ENCODE results near the gene SLC23A3.

SLC23A3 gene

DNA sequence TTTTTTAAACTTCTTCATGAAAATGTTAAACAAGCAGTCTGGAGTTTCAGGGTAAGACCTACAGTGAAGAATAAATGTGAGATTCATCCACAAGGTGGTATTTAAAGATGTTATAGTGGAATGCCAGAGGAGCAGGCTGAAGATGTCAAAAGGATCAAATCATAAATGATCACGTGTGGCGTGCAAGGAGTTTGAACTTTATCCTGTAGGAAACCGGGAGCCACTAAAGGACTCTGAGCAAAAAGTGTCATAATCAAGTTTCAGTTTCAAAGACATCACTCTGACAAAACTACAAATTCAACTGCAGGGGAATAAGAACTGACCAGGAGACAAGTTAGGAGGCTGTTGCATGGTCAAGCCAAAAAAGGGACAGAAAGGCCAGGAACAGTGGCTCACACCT is 29.1 kb downstream of the SLC23A3 start:
- no peak for DNase-seq

DNA sequence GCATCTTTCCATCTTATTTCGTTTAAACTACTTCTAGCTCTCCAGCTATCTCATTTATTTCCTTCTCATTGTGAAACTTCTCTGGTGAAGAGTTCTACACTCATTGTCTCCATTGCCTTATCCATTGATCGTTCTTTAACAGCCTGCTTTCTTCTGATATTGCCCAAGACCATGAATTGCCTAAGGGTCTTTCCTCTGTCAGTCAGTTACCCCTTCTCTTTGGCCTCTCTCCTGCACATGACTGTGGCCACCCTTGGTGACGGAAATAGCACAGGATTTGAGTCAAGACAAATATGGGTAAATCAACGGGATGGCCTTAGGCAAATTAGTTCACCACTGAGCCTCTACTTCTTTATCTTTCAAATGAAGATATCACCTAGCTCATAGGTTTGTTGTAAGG is 35.9 kb downstream of the SLC23A3 start:
- no peak for DNase-seq

GRCh38 chr2:219131744-219132143 is 38.1 kb downstream of the SLC23A3 start:
- DNase-seq: no peak

DNA sequence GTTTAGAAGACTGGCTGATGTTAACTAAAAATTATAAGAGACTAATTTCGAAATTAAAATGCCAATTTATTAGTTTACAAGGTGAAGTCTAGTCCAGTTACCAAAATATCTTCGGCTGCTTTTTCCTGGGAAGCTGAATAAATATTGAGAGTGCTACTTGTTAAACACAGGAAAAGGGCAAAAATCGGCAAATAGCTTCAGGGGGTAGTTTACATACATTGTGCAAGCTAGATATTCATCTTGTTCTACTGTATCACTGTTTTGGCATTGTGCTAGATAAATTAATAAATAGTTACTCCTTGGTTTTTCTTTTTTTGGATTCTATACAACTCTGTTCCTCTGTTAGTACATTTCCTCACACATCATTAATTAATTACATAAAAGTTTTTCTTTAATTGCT is 38.5 kb downstream of the SLC23A3 start:
- no peak for DNase-seq

- DNase-seq: no peak
These were observed 40.2 kb downstream of the SLC23A3 start for GRCh38 chr2:219129589-219129988.

DNA sequence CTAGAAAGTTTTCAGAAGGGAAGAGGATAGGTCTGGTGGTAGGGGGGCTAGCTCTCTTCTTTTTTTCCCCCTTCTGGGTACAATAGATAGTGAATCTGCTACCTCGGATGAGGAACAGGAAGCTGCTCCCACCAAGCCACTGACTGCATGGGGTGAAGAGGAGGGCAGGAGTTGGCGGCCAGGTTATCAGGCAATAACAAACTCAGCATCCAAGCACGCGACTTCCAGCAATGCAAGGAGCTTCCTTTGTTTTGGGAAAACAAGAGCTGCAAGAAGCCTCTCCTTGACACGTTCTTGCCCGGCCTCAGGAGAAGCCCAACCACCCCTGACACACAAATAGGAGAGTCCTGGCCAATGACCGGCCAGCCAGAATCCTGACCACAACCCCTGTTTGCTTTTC is 41.4 kb downstream of the SLC23A3 start:
- DNase-seq: no peak

DNA sequence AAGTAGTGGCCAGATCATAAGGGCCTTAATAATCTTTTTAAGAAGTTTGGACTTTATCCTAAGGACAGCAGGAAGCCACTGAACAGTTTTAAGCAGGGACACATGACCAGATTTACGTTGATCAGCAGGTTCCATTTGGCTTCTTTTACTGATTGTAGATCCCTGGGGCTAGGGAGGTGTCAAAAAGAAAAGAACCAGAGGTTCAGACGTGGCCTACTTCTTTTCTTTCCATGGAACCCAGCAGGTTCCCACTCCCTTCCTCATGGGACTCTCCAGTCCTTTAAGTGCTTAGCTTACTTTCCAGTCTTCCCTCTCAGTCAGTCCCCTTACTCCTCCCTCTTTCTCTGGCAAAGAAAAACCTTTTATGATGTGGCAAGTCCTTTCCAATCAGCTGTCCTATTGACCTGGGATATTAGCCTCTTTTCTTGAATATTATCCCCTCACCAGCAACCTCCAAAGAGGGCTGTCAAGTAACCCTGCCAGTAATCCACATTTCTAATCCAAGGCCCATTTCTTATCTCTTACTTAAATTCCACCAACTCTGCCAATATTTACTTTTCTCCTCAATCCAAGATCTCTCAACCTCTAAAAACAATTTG is 42.7 kb downstream of the SLC23A3 start:
- DNase-seq: no peak

GRCh38 chr2:219126555-219126954 is 43.3 kb downstream of the SLC23A3 start:
- no peak for DNase-seq

DNA sequence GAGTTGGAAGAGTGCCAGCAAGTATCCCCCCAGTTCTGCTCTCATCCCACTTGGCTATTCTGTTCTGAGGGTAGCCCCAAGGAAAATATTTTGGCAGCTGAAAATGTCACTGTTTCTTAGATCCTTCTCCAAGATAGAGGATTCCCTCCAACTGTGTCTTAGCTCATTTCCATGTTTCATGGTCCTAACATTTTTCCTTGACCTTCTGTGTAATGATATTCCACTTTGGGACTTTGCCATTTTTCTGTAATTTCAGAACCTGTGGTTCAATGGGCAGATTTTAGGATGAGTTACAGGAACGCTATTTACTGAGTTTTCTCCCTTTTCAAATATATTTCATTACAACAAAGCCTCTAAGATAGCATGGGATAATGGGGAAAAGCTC is 44.0 kb downstream of the SLC23A3 start:
- DNase-seq: no peak

DNA sequence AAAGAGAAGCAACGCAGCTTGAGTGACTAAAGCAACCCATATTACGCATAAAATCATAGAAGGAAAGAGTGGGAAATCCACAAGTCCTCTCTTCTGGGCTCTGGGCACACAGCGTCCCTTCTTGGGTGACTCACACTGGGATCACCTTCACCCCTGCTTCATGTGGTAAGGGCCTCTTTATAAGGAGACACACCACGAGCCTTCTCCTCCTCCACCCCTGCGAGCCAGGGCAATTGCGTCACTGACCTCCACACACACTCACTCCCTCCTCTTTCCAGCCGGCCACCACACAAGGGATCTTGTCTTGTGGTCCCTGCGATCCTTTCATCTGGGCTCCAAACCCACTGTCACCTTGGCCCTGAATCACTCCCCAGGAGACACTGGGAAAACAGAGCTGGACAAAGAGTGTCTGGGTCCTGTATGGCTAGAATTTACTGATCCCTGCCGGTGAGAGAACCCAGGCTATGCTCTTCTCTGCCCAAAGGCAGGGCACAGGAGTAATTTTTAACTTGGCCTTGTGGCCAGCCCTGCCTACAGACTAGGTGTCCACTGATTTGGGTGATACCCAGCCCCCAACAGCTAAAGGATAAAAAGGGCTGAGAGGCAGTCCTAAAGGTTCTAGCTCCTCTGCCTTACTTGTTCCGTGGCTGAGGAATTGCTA is 44.5 kb downstream of the SLC23A3 start:
- DNase-seq: no peak

DNA sequence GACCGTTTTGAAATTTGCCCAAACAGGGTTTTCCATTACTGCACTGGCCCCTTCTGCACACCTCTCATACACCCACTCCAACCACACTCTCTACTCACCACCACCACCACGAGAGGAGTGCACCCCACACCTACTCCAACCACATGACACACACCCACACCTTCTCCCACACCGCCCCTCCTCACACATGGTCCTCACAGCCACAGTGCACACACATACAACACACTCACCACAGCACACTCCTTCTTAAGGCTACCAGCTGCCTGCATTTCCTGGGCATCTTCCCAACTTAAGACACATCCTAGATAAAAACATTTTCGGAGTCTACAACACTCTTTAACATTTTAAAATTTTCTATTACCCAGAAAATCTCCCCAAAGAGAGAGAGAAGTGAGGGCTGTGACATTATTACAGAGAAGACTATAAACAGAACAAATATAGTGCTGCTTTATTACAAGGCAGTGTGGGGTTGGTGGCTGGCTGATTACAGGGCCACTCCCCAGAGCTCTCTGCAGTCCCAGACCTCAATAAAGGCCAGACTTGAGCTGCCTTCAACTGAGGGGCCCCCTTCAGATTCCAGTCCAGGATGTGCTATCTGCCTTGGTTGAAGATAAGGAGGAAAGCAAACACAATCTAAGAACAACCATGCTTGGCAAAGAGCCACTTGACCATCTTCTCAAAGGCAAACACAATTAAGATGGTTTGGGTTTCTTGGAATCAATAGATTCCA is 45.3 kb downstream of the SLC23A3 start:
- no peak for DNase-seq

- DNase-seq: no peak
These were observed 46.3 kb downstream of the SLC23A3 start for GRCh38 chr2:219123356-219124135.

GRCh38 chr2:219122202-219122980 is 47.4 kb downstream of the SLC23A3 start:
- DNase-seq: peak; percentile 16

DNA sequence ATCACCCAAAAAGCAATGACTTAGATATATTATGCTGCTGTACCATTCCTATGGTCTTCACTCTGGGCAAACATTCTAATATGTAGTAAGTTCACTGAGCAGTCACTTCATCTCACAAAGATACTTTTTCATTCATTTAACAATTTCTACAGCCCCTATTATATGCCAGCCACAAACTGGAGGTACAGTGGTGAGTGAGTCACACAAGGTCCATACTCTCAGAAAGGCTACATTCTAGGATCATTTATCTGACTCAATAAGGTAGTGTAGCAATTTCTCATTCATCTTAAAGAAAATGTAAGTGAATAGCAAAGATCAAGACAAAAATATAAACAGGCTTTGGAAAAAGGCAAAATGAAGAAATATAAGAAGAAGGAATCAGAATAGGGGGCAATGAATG is 49.7 kb downstream of the SLC23A3 start:
- no peak for DNase-seq

- DNase-seq: peak; percentile 27
These were observed 50.3 kb downstream of the SLC23A3 start for GRCh38 chr2:219119422-219120043.

GRCh38 chr2:219118504-219118903 is 51.3 kb downstream of the SLC23A3 start:
- no peak for DNase-seq

DNA sequence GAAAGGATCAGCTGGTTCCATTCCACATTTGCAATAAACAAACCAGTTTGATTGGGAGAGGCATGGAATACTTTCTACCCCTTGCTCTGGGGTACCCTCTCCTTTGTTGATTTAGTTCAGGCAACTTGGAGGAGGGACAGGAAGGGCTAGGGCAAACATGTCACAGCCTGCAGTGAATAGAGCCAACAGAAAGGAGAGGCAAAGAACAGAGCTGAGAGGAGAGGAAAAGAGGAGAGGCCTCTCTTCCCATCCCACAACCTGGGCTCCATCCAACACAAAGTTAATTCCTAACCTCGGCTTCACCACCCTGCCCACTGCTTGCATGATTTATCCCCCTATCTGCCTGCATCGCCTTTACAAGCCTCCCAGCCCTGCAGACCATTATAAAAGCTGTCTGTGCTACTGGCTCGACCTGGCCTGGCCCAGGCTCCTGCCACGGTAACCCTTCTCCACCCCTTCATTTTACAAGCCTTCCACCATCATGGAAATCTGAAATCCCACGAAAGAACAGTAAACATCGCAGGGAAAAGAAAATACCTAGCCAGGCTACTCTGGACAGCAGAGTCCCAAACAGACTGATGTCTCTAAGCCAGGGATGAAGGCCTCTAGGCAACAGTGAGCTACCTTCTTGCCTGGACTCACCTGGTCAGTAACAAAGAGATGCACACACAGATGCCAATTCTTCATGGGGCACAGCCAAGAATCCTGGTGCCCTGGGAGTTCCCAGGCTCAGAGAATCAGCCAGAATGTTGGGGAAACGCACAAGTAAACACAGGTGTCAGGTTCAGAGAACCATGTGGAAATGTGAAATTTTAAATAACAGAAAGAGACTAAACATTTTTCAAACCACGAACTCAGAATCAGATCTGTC is 52.8 kb downstream of the SLC23A3 start:
- DNase-seq: no peak

DNA sequence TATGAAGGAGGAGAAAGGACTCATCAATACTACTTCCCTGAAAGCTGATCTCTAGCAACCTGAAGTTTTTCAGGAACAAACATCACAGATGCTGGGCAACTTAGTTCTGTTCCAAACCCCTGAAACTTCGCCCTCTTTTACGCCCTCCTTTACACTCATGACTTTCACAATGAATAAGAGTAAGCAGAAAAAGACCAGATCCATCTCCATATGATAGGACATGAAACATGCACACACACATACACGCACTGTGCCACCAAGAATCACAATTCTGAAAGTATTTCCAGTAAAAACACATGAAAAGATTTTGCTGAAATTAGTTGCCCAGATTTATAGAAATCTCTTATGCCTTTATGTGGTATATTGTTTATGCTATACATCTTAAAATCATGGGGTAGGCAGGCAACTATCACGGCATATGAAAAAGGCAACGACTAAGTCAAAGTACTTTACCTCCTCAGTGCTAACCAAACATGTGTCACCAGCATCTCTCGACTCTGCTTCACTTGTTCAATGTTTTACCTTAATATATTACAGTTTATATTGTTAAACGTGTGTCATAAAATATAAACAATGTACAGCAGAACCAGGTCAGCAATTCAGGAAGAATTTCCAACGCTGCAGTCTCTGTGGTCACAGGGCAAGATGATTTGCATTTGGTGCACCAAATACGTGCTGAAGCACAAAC is 57.0 kb downstream of the SLC23A3 start:
- no peak for DNase-seq

DNA sequence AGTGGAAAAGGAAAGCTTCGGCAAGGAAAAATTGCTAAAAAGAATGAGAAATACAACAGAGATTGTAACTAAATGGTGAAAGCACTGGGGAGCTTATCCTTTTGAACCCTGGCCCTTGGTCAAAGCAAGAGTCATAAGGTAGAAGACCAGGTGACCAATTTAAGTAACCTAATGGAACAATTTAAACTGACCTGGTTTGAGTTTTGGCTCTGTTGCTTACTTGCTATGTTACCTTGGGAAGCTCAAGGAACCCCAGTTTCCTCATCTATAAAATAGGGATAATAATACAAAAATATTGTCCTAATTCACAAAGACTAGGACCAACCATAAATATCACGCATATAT is 57.8 kb downstream of the SLC23A3 start:
- DNase-seq: no peak

Measured in NCI-H526 treated with DMSO at 0.1 percent for 48 hours (cell line).